Prostate gland (tissue), 2 donors: ENCODE measurements around the gene FAHD1. TPM values are rescaled to one million over a fixed set of nuclear protein-coding genes. Genes with fewer than 3 reads are reported as not detected.

Experiments
- DNase-seq: peaks from one replicate; pipeline ENCODE4 v3.0.0-alpha.2; 2019; ENCODE audit warnings: low spot score
- H3K27ac ChIP-seq, 2 donors: fragments of 200-600 bp; sonication (generic); 2 replicates each; pipeline ENCODE4 v1.5.1; 2017 to 2019
- H3K27me3 ChIP-seq: fragments of 200-600 bp; sonication (generic); replicated peaks from 2 replicates; pipeline ENCODE4 v1.5.1; 2019; ENCODE audit not compliant: insufficient read depth
- H3K36me3 ChIP-seq, 2 donors: fragments of 200-600 bp; sonication (generic); 1 replicate in 1 of 2; 2 replicates in 1 of 2; pipeline versions ENCODE4 v1.5.1 to v1.8.1; 2017 to 2019
- H3K4me1 ChIP-seq: fragments of 200-600 bp; sonication (generic); replicated peaks from 2 replicates; pipeline ENCODE4 v1.5.1; 2019
- H3K4me3 ChIP-seq, 2 donors: fragments of 200-600 bp; sonication (generic); 2 replicates each; pipeline ENCODE4 v1.5.1; 2017 to 2019
- H3K9me3 ChIP-seq: fragments of 200-600 bp; sonication (generic); 2 replicates; pipeline ENCODE4 v1.5.1; 2017
- CTCF ChIP-seq, 4 experiments: fragments of 200-600 bp in 2 of 4; fragments of 450-650 bp in 2 of 4; sonication (generic) in 2 of 4; IDR thresholded peaks; 1 replicate in 3 of 4; 2 replicates in 1 of 4; pipeline ENCODE4 v1.5.1; 2016 to 2019; ENCODE audit warnings: antibody characterized with exemption in 4 of 4, mild to moderate bottlenecking in 2 of 4, moderate library complexity in 2 of 4
- POLR2A ChIP-seq: fragments of 450-650 bp; IDR thresholded peaks from one replicate; pipeline ENCODE4 v1.6.1; 2016; ENCODE audit warnings: antibody characterized with exemption, mild to moderate bottlenecking
- POLR2AphosphoS5 ChIP-seq: sonication (generic); formaldehyde crosslinking; IDR thresholded peaks from one replicate; pipeline ENCODE4 v1.6.1; 2017; ENCODE audit warnings: antibody characterized with exemption
- WGBS: methylation state at CpG from one replicate; pipeline ENCODE4 v1.1.5; 2018; 5-methylcytosine and 5-hydroxymethylcytosine counted together
- intact Hi-C: fragments of 100-400 bp; cut with DNase I; formaldehyde crosslinking; loops from one replicate; pipeline ENCODE4 v1.14.2; 2022
- total RNA-seq, 2 donors: library from RNA; depleted of rRNA; stranded (reverse); fragments of >200 nt; gene quantifications; one replicate each; pipeline ENCODE4 v1.1.0, GENCODE V29; 2016

Gene FAHD1
- total RNA-seq, 2 donors from 2014 or later = 42.3 to 45.5 TPM

GRCh38 chr16:1862394-1862793 is 35.4 kb downstream of the FAHD1 start:
- intact Hi-C loops = loop anchor here (5.0 kb wide), 1 partner anchor 65 kb away; no protein-coding TSS in a partner anchor
- no peak for DNase-seq
- Histone ChIP-seq H3K27ac (no peak overlapping the region), H3K27me3 (no peaks in the 10 kb centered on the region), H3K4me3 (no peak overlapping the region), H3K4me1 (no peaks in the 10 kb centered on the region), H3K9me3 (no peaks in the 10 kb centered on the region), H3K36me3 (no peaks in the 10 kb centered on the region)
- 82% methylated on average over 9 of the region's 9 CpGs for WGBS
- TF ChIP-seq POLR2A (no peak), CTCF (IDR thresholded peaks at IDR 0.05) (no peak), POLR2AphosphoS5 (no peak)

- no peak for DNase-seq
- 15% methylated on average over 4 of the region's 4 CpGs for WGBS
- Histone ChIP-seq H3K27me3 (no peaks in the 10 kb centered on the region), H3K4me3 (no peak overlapping the region), H3K27ac (no peak overlapping the region), H3K36me3 (no peaks in the 10 kb centered on the region), H3K4me1 (no peaks in the 10 kb centered on the region), H3K9me3 (no peaks in the 10 kb centered on the region)
- intact Hi-C loops = loop anchor here (5.0 kb wide), 1 partner anchor 63 kb away; no protein-coding TSS in a partner anchor
- no peak for TF ChIP-seq POLR2AphosphoS5
- peak; percentile 15 to 75 (median 48) for TF ChIP-seq CTCF (IDR thresholded peaks at IDR 0.05)
- no peak for TF ChIP-seq POLR2A
Observed at GRCh38 chr16:1863681-1864460, 36.9 kb downstream of the FAHD1 start.

GRCh38 chr16:1865902-1866690 is 39.1 kb downstream of the FAHD1 start:
- WGBS = 74% methylated on average over 6 of the region's 6 CpGs
- intact Hi-C loops = no loop called here

GRCh38 chr16:1870365-1871082 is 43.5 kb downstream of the FAHD1 start:
- Histone ChIP-seq H3K36me3 (no peaks in the 10 kb centered on the region), H3K27ac (no peak overlapping the region), H3K27me3 (no peaks in the 10 kb centered on the region), H3K4me1 (no peaks in the 10 kb centered on the region), H3K4me3 (no peak overlapping the region), H3K9me3 (no peaks in the 10 kb centered on the region)
- intact Hi-C loops = no loop called here
- no peak for DNase-seq
- 49% methylated on average over 9 of the region's 9 CpGs for WGBS
- TF ChIP-seq CTCF (IDR thresholded peaks at IDR 0.05) (no peak), POLR2A (no peak), POLR2AphosphoS5 (no peak)

More at GRCh38 chr16:1865902-1866690, 39.1 kb downstream of the FAHD1 start:
- TF ChIP-seq POLR2A = no peak
- no peak for DNase-seq
- H3K27ac ChIP-seq = no peak overlapping the region
- H3K36me3 ChIP-seq = no peaks in the 10 kb centered on the region
- H3K27me3 ChIP-seq = no peaks in the 10 kb centered on the region
- no peaks in the 10 kb centered on the region for H3K4me1 ChIP-seq
- no peak overlapping the region for H3K4me3 ChIP-seq
- no peaks in the 10 kb centered on the region for H3K9me3 ChIP-seq

GRCh38 chr16:1871974-1872635 is 45.1 kb downstream of the FAHD1 start, which contains the start of gene MEIOB:
MEIOB (minus strand) TSS chr16:1872164; CDS start chr16:1868175, 3,989 bp downstream.
- TF ChIP-seq POLR2A (no peak), CTCF (IDR thresholded peaks at IDR 0.05) (no peak), POLR2AphosphoS5 (no peak)
- no peaks in the 10 kb centered on the region for H3K4me1 ChIP-seq
- intact Hi-C loops = no loop called here
- no peak within 1 kb of the TSS for H3K4me3 ChIP-seq
- no peaks in the 10 kb centered on the region for H3K27me3 ChIP-seq
- no peaks in the 10 kb centered on the region for H3K36me3 ChIP-seq
- WGBS = 9% methylated on average over 52 of the region's 68 CpGs
- no peak within 1 kb of the TSS for H3K27ac ChIP-seq
- no peaks in the 10 kb centered on the region for H3K9me3 ChIP-seq
- no peak for DNase-seq
